Measurements from ENCODE around the gene ELP4.

DNA sequence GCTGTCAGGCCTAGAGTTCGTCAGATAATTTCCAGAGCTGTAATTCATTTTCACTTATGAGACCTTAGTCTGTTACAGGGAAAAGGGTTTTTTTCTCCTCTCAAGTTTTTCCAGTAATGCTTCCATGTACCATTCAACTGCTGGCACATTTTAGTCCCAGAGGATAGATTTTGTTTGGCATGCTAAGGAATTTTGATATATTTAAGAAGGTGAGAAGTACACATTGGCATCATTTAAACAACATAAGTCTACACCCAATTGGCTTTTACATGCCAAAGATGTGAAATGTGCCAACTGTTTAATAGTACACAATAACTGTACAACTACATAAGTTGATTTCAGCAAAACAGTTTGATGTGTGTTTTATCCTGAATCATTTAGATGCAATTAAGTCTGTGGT is 230.6 kb downstream of the ELP4 start:
- TF ChIP-seq, protein P1, sequence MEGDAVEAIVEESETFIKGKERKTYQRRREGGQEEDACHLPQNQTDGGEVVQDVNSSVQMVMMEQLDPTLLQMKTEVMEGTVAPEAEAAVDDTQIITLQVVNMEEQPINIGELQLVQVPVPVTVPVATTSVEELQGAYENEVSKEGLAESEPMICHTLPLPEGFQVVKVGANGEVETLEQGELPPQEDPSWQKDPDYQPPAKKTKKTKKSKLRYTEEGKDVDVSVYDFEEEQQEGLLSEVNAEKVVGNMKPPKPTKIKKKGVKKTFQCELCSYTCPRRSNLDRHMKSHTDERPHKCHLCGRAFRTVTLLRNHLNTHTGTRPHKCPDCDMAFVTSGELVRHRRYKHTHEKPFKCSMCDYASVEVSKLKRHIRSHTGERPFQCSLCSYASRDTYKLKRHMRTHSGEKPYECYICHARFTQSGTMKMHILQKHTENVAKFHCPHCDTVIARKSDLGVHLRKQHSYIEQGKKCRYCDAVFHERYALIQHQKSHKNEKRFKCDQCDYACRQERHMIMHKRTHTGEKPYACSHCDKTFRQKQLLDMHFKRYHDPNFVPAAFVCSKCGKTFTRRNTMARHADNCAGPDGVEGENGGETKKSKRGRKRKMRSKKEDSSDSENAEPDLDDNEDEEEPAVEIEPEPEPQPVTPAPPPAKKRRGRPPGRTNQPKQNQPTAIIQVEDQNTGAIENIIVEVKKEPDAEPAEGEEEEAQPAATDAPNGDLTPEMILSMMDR (IDR thresholded peaks at IDR 0.05) = no peak
- no peak for TF ChIP-seq POLR2A (IDR thresholded peaks at IDR 0.05)
- no peak for TF ChIP-seq POLR2AphosphoS5 (IDR thresholded peaks at IDR 0.05)
